Stimulated activated naive CD4-positive, alpha-beta T cell treated with Interleukin-2 at 50 U/mL for 16 hours (primary cell): ENCODE measurements around the gene TAGLN.
"Not testable (repeated sequence)": the region's sequence is repeated elsewhere in the genome, so short reads cannot be mapped to it uniquely, and the experiment has no call there.

Experiments used
- DNase-seq: peaks from one replicate; lab custom pipeline; 2025; lab: John Stamatoyannopoulos, UW

The TAGLN gene

DNA sequence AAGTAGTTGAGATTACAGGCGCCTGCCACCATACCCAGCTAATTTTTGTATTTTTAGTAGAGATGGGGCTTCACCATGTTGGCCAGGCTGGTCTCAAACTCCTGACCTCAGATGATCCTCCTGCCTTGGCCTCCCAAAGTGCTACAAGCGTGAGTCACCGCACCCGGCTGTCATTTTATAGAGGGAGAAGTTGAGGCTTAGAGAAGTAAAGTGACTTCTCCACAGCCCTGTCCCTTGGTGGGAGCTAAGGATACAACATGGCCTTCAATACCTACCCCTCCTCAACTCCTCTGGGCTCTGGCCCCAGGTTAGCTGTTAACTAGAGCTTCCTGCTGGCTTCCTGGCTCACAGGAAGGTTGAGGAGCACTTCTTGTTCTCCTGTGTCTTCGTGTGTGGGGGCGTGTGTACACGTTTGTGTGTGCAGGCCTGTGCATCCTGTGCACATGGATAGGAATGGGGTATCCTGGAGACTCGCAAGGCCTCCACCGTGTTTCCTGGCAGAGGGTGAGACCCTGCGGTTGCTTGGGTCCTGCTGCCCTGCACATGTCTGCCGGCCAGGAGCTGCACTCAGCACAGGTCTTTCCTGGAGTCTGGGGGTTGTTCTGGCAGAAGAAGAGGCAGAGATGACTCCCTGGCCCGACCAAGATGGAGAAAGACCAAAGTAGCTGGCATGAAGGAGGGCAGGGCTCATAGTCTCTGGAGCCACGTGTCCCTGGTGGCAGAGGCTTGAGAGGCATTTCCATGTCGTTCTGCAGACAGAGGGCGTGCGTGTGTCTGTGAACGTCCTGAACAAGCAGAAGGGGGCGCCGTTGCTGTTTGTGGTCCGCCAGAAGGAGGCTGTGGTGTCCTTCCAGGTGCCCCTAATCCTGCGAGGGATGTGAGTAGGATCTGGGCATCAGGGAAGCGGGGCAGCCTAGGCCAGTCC lies 18.2 kb upstream of the TAGLN start:
- peak; percentile 40 for DNase-seq

DNA sequence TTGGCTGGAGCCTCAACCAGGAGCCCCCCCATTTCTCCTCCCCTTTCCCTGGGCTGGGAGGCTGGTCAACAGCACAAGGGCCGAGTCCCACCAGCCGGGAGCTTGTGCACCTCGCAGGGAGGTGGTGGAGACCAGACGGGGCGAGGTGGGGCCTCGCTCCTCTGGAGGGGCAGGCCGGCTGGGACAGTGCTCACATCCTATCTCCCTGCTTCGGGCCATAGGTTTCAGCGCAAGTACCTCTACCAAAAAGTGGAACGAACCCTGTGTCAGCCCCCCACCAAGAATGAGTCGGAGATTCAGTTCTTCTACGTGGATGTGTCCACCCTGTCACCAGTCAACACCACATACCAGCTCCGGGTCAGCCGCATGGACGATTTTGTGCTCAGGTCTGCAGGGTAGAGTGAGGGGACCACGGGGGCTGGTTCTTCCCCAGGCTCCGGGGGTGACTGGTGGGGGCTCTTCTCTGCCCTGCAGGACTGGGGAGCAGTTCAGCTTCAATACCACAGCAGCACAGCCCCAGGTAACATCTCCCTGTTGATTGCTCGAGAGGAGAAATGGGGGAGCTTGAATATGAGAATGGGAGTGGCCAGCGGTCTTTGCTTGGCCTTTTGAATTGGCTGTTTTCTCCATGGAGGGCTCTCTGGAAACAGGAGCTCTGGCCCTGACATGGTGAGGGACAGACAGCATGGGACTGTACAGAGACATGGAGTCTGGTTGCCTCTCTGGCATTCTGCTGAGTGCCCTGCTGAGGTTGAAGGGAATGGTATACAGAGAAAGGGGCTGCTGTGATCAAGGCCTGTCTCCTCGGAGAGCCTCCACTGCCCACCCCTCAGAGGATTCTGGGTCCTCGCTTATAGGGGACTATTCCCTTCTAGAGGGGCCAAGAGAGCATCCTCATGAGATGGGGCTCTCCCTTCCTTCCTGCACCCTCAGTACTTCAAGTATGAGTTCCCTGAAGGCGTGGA lies 17.3 kb upstream of the TAGLN start:
- DNase-seq, result no peak

GRCh38 chr11:117182551-117182935 lies 16.6 kb upstream of the TAGLN start:
- no peak for DNase-seq

- DNase-seq, result not testable (repeated sequence)
Measured at GRCh38 chr11:117183178-117183577, 16.0 kb upstream of the TAGLN start.

- no peak for DNase-seq
Measured at GRCh38 chr11:117183724-117184349, 15.3 kb upstream of the TAGLN start.

DNA sequence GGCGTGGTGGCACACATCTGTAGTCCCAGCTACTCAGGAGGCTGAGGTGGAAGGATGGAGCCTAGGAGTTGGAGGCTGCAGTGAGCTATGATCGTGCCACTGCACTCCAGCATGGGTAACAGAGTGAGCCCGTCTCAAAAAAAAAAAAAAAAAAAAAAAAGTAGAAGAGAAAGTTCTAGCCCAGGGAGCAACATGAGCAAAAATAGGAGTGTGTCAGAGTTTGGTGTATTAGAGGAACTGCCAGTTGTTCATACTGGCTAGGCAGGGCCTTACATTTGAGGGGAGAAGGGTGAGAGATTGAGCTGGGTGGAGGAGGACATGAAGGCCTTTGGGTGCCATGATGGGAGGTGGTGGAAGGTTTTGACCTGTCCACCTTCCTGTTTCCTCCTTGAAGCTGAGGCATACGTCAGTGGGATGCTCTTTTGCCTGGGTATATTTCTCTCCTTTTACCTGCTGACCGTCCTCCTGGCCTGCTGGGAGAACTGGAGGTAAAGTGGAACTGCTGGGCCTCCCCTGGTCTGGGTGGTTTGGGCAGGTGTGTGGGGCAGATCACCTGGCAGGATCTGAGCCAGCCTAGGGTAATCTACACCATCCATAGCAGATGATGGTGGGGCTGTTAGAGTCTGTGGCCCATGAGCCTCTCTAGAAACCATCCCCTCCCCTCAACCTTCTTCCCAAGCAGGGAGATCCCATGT lies 13.3 kb upstream of the TAGLN start:
- DNase-seq, result no peak

GRCh38 chr11:117186431-117186761 lies 12.8 kb upstream of the TAGLN start:
- no peak for DNase-seq

- no peak for DNase-seq
Measured at GRCh38 chr11:117187007-117187406, 12.2 kb upstream of the TAGLN start.

GRCh38 chr11:117187428-117187798 lies 11.8 kb upstream of the TAGLN start:
- DNase-seq, result no peak

- DNase-seq, result no peak
Measured at GRCh38 chr11:117187799-117188481, 11.2 kb upstream of the TAGLN start.

- no peak for DNase-seq
Measured at GRCh38 chr11:117188620-117189081, 10.5 kb upstream of the TAGLN start.

DNA sequence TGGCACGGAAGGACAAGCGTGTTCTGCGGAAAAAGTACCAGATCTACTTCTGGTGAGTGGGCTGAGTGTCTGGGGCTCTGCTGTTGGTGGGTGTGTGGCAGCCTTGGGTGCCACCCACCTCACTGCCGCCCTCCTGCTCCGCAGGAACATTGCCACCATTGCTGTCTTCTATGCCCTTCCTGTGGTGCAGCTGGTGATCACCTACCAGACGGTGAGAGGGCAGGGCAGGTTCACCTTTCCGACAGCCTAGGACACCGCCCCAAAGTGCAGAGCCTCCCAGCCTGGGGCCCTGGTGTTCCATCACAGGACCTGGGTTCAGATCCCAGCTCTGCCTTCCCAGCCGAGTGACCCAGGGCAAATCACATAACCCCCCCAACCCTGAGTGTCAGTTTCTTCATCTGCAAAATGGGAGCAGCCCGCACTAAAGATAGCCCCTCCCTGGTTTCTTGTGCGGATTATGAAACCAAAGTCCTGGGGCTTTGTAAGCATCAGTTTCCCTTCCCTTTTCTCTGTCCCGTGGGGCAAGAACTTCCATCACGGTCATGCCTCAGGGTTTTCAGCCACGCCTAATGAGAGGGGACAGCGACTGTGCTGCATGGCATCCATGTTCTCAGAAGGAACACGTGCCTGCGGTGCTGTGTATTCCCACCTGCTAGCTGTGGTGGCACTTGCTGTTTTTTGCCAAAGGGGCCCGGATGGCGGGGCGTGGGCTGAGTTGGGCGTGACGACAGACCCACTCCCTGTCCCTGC lies 9.8 kb upstream of the TAGLN start:
- DNase-seq, result no peak

- DNase-seq, result no peak
Measured at GRCh38 chr11:117189941-117190544, 9.1 kb upstream of the TAGLN start.

GRCh38 chr11:117191680-117192400 lies 7.3 kb upstream of the TAGLN start:
- no peak for DNase-seq

- no peak for DNase-seq
Measured at GRCh38 chr11:117192401-117192875, 6.7 kb upstream of the TAGLN start.

- no peak for DNase-seq
Measured at GRCh38 chr11:117193130-117194020, 5.8 kb upstream of the TAGLN start.

GRCh38 chr11:117194267-117194666 lies 4.9 kb upstream of the TAGLN start:
- DNase-seq, result no peak

DNA sequence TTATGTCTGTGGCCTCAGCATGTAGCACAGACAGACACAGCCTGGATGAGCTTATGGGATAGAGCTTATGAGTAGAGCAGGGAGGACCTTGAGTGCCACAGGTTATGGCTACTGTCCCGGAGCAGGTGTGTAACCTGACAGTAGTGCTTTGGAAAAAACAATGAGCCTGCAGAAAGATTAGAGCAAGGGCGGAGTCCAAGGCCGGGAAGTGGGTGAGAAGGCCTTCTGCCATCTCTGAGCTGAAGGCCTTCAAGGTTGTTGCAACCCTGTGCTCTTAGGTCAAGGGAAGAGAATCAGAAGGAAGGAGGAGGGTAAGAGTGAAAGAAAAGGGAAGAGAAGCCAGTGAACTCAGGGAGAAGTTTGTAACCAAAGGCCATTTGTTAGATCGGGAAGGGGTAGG lies 3.9 kb upstream of the TAGLN start:
- no peak for DNase-seq
